ENCODE results near the gene TYMS. TPM values are rescaled to one million over a fixed set of nuclear protein-coding genes. Genes with fewer than 3 reads are reported as not detected.
"Not testable (repeated sequence)": the region's sequence is repeated elsewhere in the genome, so short reads cannot be mapped to it uniquely, and the experiment has no call there.

Gene TYMS
- total RNA-seq, 2 experiments from 2014 or later = 90.7 to 196 TPM

DNA sequence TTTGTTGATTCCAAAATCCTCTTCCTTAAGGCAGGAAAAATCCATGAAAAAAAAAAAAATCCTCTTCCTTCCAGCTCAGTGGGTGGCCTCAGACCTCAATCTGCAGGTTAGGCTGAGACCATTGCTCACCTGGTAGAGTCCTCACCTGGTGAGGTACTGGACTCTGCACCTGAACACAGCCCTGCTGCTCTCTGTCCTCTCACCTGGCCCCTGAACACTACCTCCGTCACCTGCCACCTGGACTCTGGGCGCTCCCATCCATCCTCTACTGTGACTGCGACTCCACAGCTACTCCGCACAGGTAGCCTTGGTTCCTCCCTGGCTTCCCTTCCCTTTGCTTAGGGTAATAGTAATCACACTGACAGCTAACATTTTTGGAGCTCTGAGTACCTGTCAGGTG lies 22.1 kb downstream of the TYMS start:
- H3K9me2 ChIP-seq (ENCODE audit: insufficient read depth, low read length) = no peaks in the 10 kb centered on the region
- H4K20me1 ChIP-seq (ENCODE audit: insufficient read depth, low read length) = no peaks in the 10 kb centered on the region
- H3K4me2 ChIP-seq (ENCODE audit: low read length) = no peak overlapping the region
- BruUV-seq (replicated peaks) = no TSS peak
- no peaks in the 10 kb centered on the region for H3K79me2 ChIP-seq (ENCODE audit: insufficient read depth, low read depth, low read length)
- H3K9me3 ChIP-seq (ENCODE audit: low read length) = no peaks in the 10 kb centered on the region
- CTCF ChIA-PET (ENCODE audit: unreplicated experiment) = no interaction called here
- no peak overlapping the region for H3K27ac ChIP-seq (ENCODE audit: low read depth, low read length, poor library complexity, severe bottlenecking)
- H3K4me3 ChIP-seq (ENCODE audit: low read depth, low read length, poor library complexity, severe bottlenecking) = no peak overlapping the region
- intact Hi-C loops (cut with micrococcal nuclease; ENCODE audit: unreplicated experiment) = no loop called here
- H3K4me1 ChIP-seq (ENCODE audit: insufficient read depth, low read length, poor library complexity, severe bottlenecking) = no peaks in the 10 kb centered on the region
- peaks cover 45% of the 10 kb centered on the region for H3K36me3 ChIP-seq (ENCODE audit: insufficient read depth, low read length)
- DNase-seq (ENCODE audit: low spot score) = no peak
- TF ChIP-seq, protein P1, sequence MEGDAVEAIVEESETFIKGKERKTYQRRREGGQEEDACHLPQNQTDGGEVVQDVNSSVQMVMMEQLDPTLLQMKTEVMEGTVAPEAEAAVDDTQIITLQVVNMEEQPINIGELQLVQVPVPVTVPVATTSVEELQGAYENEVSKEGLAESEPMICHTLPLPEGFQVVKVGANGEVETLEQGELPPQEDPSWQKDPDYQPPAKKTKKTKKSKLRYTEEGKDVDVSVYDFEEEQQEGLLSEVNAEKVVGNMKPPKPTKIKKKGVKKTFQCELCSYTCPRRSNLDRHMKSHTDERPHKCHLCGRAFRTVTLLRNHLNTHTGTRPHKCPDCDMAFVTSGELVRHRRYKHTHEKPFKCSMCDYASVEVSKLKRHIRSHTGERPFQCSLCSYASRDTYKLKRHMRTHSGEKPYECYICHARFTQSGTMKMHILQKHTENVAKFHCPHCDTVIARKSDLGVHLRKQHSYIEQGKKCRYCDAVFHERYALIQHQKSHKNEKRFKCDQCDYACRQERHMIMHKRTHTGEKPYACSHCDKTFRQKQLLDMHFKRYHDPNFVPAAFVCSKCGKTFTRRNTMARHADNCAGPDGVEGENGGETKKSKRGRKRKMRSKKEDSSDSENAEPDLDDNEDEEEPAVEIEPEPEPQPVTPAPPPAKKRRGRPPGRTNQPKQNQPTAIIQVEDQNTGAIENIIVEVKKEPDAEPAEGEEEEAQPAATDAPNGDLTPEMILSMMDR (conservative IDR thresholded peaks at IDR 0.05; ENCODE audit: low read length) = no peak
- no peak for TF ChIP-seq EZH2phosphoT487 (IDR thresholded peaks at IDR 0.05; ENCODE audit: borderline replicate concordance, low read depth, low read length)
- H2AFZ ChIP-seq (ENCODE audit: low read length) = no peak overlapping the region
- POLR2A ChIA-PET = interaction anchor here (0.7 kb wide), 1 partner anchor 21 kb away, joined by 3 read pairs; no protein-coding TSS in a partner anchor

DNA sequence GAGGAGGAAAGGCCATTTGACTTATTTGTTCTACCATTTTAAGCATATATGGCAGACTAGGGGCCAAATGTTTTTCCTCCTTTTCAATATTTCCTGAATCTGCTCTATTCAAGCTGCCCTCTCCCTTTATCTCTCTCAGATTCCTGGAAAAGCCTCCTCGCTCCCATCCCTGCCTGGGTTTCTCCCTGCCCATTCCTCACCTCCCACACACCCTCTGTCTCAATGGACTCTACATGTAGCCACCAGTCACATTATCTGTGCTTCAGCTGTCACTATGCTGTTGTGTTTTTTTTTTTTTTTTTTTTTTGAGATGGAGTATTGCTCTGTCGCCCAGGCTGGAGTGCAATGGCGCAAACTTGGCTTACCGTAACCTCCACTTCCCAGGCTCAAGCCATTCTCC lies 22.9 kb downstream of the TYMS start:
- H3K9me3 ChIP-seq (ENCODE audit: low read length) = no peaks in the 10 kb centered on the region
- H3K4me1 ChIP-seq (ENCODE audit: insufficient read depth, low read length, poor library complexity, severe bottlenecking) = no peaks in the 10 kb centered on the region
- H3K79me2 ChIP-seq (ENCODE audit: insufficient read depth, low read depth, low read length) = no peaks in the 10 kb centered on the region
- H2AFZ ChIP-seq (ENCODE audit: low read length) = no peak overlapping the region
- ChIA-PET POLR2A (interaction anchor here (0.7 kb wide), 1 partner anchor 29 kb away, joined by 3 read pairs; no protein-coding TSS in a partner anchor), CTCF (ENCODE audit: unreplicated experiment) (no interaction called here)
- H3K4me2 ChIP-seq (ENCODE audit: low read length) = no peak overlapping the region
- H3K4me3 ChIP-seq (ENCODE audit: low read depth, low read length, poor library complexity, severe bottlenecking) = no peak overlapping the region
- peaks cover 36% of the 10 kb centered on the region for H3K36me3 ChIP-seq (ENCODE audit: insufficient read depth, low read length)
- no peaks in the 10 kb centered on the region for H4K20me1 ChIP-seq (ENCODE audit: insufficient read depth, low read length)
- no peak for TF ChIP-seq EZH2phosphoT487 (IDR thresholded peaks at IDR 0.05; ENCODE audit: borderline replicate concordance, low read depth, low read length)
- TF ChIP-seq, protein P1 (conservative IDR thresholded peaks at IDR 0.05; ENCODE audit: low read length) = no peak
- no peaks in the 10 kb centered on the region for H3K9me2 ChIP-seq (ENCODE audit: insufficient read depth, low read length)
- no TSS peak for BruUV-seq (replicated peaks)
- DNase-seq (ENCODE audit: low spot score) = no peak
- H3K27ac ChIP-seq (ENCODE audit: low read depth, low read length, poor library complexity, severe bottlenecking) = no peak overlapping the region
- intact Hi-C loops (cut with micrococcal nuclease; ENCODE audit: unreplicated experiment) = no loop called here

DNA sequence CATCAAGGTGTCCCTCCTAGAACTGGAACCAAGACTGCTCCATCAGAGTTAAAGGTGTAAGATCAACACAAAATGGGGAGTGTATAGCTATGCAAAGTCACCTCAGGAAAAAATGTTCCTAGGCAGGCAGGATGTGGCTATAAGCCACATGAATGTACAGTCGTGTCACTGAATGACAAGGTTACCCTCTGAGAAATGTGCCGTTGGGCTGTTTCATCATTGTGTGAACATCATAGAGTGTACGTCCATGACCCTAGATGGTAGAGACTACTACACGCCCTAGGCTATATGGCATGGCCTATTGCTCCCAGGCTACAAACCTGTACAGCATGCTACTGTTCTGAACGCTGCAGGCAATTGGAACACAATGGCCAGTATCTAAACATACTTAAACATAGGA lies 24.5 kb downstream of the TYMS start:
- Histone ChIP-seq H3K9me3 (ENCODE audit: low read length) (no peaks in the 10 kb centered on the region), H3K27ac (ENCODE audit: low read depth, low read length, poor library complexity, severe bottlenecking) (no peak overlapping the region), H3K9me2 (ENCODE audit: insufficient read depth, low read length) (no peaks in the 10 kb centered on the region), H3K4me1 (ENCODE audit: insufficient read depth, low read length, poor library complexity, severe bottlenecking) (no peaks in the 10 kb centered on the region), H3K4me3 (ENCODE audit: low read depth, low read length, poor library complexity, severe bottlenecking) (no peak overlapping the region), H3K36me3 (ENCODE audit: insufficient read depth, low read length) (peaks cover 20% of the 10 kb centered on the region), H3K79me2 (ENCODE audit: insufficient read depth, low read depth, low read length) (no peaks in the 10 kb centered on the region), H3K4me2 (ENCODE audit: low read length) (no peak overlapping the region), H4K20me1 (ENCODE audit: insufficient read depth, low read length) (no peaks in the 10 kb centered on the region), H2AFZ (ENCODE audit: low read length) (no peak overlapping the region)
- no peak for DNase-seq (ENCODE audit: low spot score)
- no peak for TF ChIP-seq EZH2phosphoT487 (IDR thresholded peaks at IDR 0.05; ENCODE audit: borderline replicate concordance, low read depth, low read length)
- TF ChIP-seq, protein P1 (conservative IDR thresholded peaks at IDR 0.05; ENCODE audit: low read length) = no peak
- no TSS peak for BruUV-seq (replicated peaks)
- CTCF ChIA-PET (ENCODE audit: unreplicated experiment) = no interaction called here
- POLR2A ChIA-PET = no interaction called here
- intact Hi-C loops (cut with micrococcal nuclease; ENCODE audit: unreplicated experiment) = no loop called here

DNA sequence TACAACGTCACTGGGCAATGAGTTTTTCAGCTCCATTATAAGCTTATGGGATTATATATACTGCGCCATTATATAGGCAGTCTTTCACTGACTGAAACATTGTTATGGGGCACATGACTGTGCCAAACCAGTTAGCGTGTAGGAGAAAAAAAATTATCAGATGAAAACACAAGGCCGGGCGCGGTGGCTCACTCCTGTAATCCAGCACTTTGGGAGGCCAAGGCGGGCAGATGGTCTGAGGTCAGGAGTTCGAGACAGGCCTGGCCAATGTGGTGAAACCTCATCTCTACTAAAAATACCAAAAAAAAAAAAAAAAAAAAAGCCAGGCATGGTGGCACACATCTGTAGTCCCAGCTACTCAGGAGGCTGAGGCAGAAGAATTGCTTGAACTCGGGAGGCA lies 25.0 kb downstream of the TYMS start:
- H3K36me3 ChIP-seq (ENCODE audit: insufficient read depth, low read length) = peaks cover 16% of the 10 kb centered on the region
- CTCF ChIA-PET (ENCODE audit: unreplicated experiment); BruUV-seq (replicated peaks); H3K79me2 ChIP-seq (ENCODE audit: insufficient read depth, low read depth, low read length); H2AFZ ChIP-seq (ENCODE audit: low read length); H3K4me1 ChIP-seq (ENCODE audit: insufficient read depth, low read length, poor library complexity, severe bottlenecking); H3K27ac ChIP-seq (ENCODE audit: low read depth, low read length, poor library complexity, severe bottlenecking); H4K20me1 ChIP-seq (ENCODE audit: insufficient read depth, low read length); H3K4me2 ChIP-seq (ENCODE audit: low read length); H3K4me3 ChIP-seq (ENCODE audit: low read depth, low read length, poor library complexity, severe bottlenecking); H3K9me2 ChIP-seq (ENCODE audit: insufficient read depth, low read length); DNase-seq (ENCODE audit: low spot score); H3K9me3 ChIP-seq (ENCODE audit: low read length); POLR2A ChIA-PET; intact Hi-C loops (cut with micrococcal nuclease; ENCODE audit: unreplicated experiment): not testable (repeated sequence)

Data from OCI-LY7 (cell line).